Activated T-helper 17 cell treated with anti-CD3 and anti-CD28 coated beads, Interleukin-2, amount 50 U/mL, for 72 hours (primary cell): ENCODE data around the gene FALEC. TPM values are rescaled to one million over a fixed set of nuclear protein-coding genes. Genes with fewer than 3 reads are reported as not detected.

Experiments
- ATAC-seq: fragments of 150-1000 bp; cut with Tn5 transposase; replicated peaks from 2 replicates; pipeline ENCODE4 v1.10.0; 2021; ENCODE audit warnings: mild to moderate bottlenecking, moderate library complexity
- H3K27ac Mint-ChIP-seq: one replicate; pipeline ENCODE4 v1.8.0; 2022; ENCODE audit warnings: mixed read lengths
- H3K27me3 Mint-ChIP-seq: one replicate; pipeline ENCODE4 v1.8.0; 2022; ENCODE audit warnings: mixed read lengths
- H3K36me3 Mint-ChIP-seq: one replicate; pipeline ENCODE4 v1.8.0; 2022; ENCODE audit warnings: low read depth, mild to moderate bottlenecking, mixed read lengths
- H3K4me1 Mint-ChIP-seq: one replicate; pipeline ENCODE4 v1.8.0; 2022; ENCODE audit warnings: mixed read lengths
- H3K4me3 Mint-ChIP-seq: one replicate; pipeline ENCODE4 v1.8.0; 2022; ENCODE audit warnings: mild to moderate bottlenecking, mixed read lengths
- H3K9me3 Mint-ChIP-seq: one replicate; pipeline ENCODE4 v1.8.0; 2022; ENCODE audit warnings: mixed read lengths
- total RNA-seq, 2 donors: library from RNA; stranded (reverse); gene quantifications; one replicate each; pipeline ENCODE4 v1.2.3, GENCODE V29; 2022

The FALEC gene
- total RNA-seq, 2 donors from 2014 or later, result 1.2 TPM; not detected in 1

GRCh38 chr1:150545486-150546032 lies 30.0 kb downstream of the FALEC start:
- Mint-ChIP-seq H3K27me3 (peaks cover 4% of the 10 kb centered on the region), H3K9me3 (no peaks in the 10 kb centered on the region), H3K4me3 (no peak overlapping the region), H3K36me3 (no peaks in the 10 kb centered on the region), H3K4me1 (no peaks in the 10 kb centered on the region), H3K27ac (no peak overlapping the region)
- no peak for ATAC-seq

- ATAC-seq, result no peak
- peaks cover 4% of the 10 kb centered on the region for H3K27me3 Mint-ChIP-seq
These were observed 30.9 kb downstream of the FALEC start for GRCh38 chr1:150546294-150546937.

GRCh38 chr1:150548324-150548631 lies 32.7 kb downstream of the FALEC start:
- peak overlapping the region; percentile 77 for H3K4me3 Mint-ChIP-seq
- no peaks in the 10 kb centered on the region for H3K9me3 Mint-ChIP-seq
- no peaks in the 10 kb centered on the region for H3K36me3 Mint-ChIP-seq
- ATAC-seq, result no peak
- no peaks in the 10 kb centered on the region for H3K4me1 Mint-ChIP-seq
- H3K27ac Mint-ChIP-seq, result no peak overlapping the region
- H3K27me3 Mint-ChIP-seq, result peaks cover 4% of the 10 kb centered on the region

More at GRCh38 chr1:150546294-150546937, 30.9 kb downstream of the FALEC start:
- H3K4me3 Mint-ChIP-seq, result no peak overlapping the region
- no peaks in the 10 kb centered on the region for H3K9me3 Mint-ChIP-seq
- H3K4me1 Mint-ChIP-seq, result no peaks in the 10 kb centered on the region
- H3K36me3 Mint-ChIP-seq, result no peaks in the 10 kb centered on the region
- no peak overlapping the region for H3K27ac Mint-ChIP-seq

GRCh38 chr1:150548632-150549495 lies 33.3 kb downstream of the FALEC start, which contains the start of gene ADAMTSL4:
TSS of gene ADAMTSL4 (plus strand) at chr1:150549408. CDS start at chr1:150552289, 2,881 bp downstream.
- no peaks in the 10 kb centered on the region for H3K4me1 Mint-ChIP-seq
- H3K27me3 Mint-ChIP-seq, result no peaks in the 10 kb centered on the region
- H3K27ac Mint-ChIP-seq, result no peak within 1 kb of the TSS
- H3K9me3 Mint-ChIP-seq, result no peaks in the 10 kb centered on the region
- ATAC-seq, result peak; percentile 76
- H3K36me3 Mint-ChIP-seq, result no peaks in the 10 kb centered on the region
- peak within 1 kb of the TSS; percentile 77 for H3K4me3 Mint-ChIP-seq

- Mint-ChIP-seq H3K4me3 (peak overlapping the region; percentile 65), H3K27me3 (no peaks in the 10 kb centered on the region), H3K9me3 (no peaks in the 10 kb centered on the region), H3K27ac (no peak overlapping the region), H3K36me3 (no peaks in the 10 kb centered on the region), H3K4me1 (no peaks in the 10 kb centered on the region)
- no peak for ATAC-seq
These were observed 34.1 kb downstream of the FALEC start for GRCh38 chr1:150549496-150550221.

- no peak overlapping the region for H3K4me3 Mint-ChIP-seq
- H3K27me3 Mint-ChIP-seq, result no peaks in the 10 kb centered on the region
- no peaks in the 10 kb centered on the region for H3K36me3 Mint-ChIP-seq
- H3K9me3 Mint-ChIP-seq, result no peaks in the 10 kb centered on the region
- peaks cover under 1% of the 10 kb centered on the region for H3K4me1 Mint-ChIP-seq
- H3K27ac Mint-ChIP-seq, result no peak overlapping the region
- ATAC-seq, result no peak
These were observed 34.9 kb downstream of the FALEC start for GRCh38 chr1:150550222-150551050.

GRCh38 chr1:150551051-150551783 lies 35.7 kb downstream of the FALEC start:
- Mint-ChIP-seq H3K9me3 (no peaks in the 10 kb centered on the region), H3K27me3 (no peaks in the 10 kb centered on the region), H3K27ac (peak overlapping the region; percentile 52), H3K4me3 (no peak overlapping the region), H3K36me3 (no peaks in the 10 kb centered on the region), H3K4me1 (peaks cover 5% of the 10 kb centered on the region)
- ATAC-seq, result no peak

- no peaks in the 10 kb centered on the region for H3K9me3 Mint-ChIP-seq
- no peaks in the 10 kb centered on the region for H3K27me3 Mint-ChIP-seq
- H3K4me3 Mint-ChIP-seq, result no peak overlapping the region
- H3K36me3 Mint-ChIP-seq, result no peaks in the 10 kb centered on the region
- ATAC-seq, result no peak
- peaks cover 5% of the 10 kb centered on the region for H3K4me1 Mint-ChIP-seq
- peak overlapping the region; percentile 52 for H3K27ac Mint-ChIP-seq
These were observed 36.2 kb downstream of the FALEC start for GRCh38 chr1:150551784-150552127.

GRCh38 chr1:150552128-150552910 lies 36.8 kb downstream of the FALEC start:
- peaks cover 5% of the 10 kb centered on the region for H3K4me1 Mint-ChIP-seq
- no peaks in the 10 kb centered on the region for H3K9me3 Mint-ChIP-seq
- H3K27ac Mint-ChIP-seq, result no peak overlapping the region
- no peaks in the 10 kb centered on the region for H3K36me3 Mint-ChIP-seq
- no peak overlapping the region for H3K4me3 Mint-ChIP-seq
- peak; percentile 15 for ATAC-seq
- no peaks in the 10 kb centered on the region for H3K27me3 Mint-ChIP-seq

GRCh38 chr1:150552911-150553289 lies 37.3 kb downstream of the FALEC start:
- no peak for ATAC-seq
- peaks cover 5% of the 10 kb centered on the region for H3K4me1 Mint-ChIP-seq
- no peak overlapping the region for H3K27ac Mint-ChIP-seq
- H3K36me3 Mint-ChIP-seq, result no peaks in the 10 kb centered on the region
- H3K9me3 Mint-ChIP-seq, result no peaks in the 10 kb centered on the region
- H3K4me3 Mint-ChIP-seq, result no peak overlapping the region
- H3K27me3 Mint-ChIP-seq, result no peaks in the 10 kb centered on the region

GRCh38 chr1:150553392-150554085 lies 38.0 kb downstream of the FALEC start:
- Mint-ChIP-seq H3K4me3 (no peak overlapping the region), H3K4me1 (peaks cover 5% of the 10 kb centered on the region), H3K27ac (no peak overlapping the region), H3K9me3 (no peaks in the 10 kb centered on the region), H3K27me3 (no peaks in the 10 kb centered on the region), H3K36me3 (no peaks in the 10 kb centered on the region)
- no peak for ATAC-seq

- Mint-ChIP-seq H3K27me3 (no peaks in the 10 kb centered on the region), H3K9me3 (no peaks in the 10 kb centered on the region), H3K27ac (no peak overlapping the region), H3K36me3 (no peaks in the 10 kb centered on the region), H3K4me3 (no peak overlapping the region), H3K4me1 (peaks cover 5% of the 10 kb centered on the region)
- no peak for ATAC-seq
These were observed 38.5 kb downstream of the FALEC start for GRCh38 chr1:150554086-150554452.
